ENCODE data around the gene ACTL7B. TPM values are rescaled to one million over a fixed set of nuclear protein-coding genes. Genes with fewer than 3 reads are reported as not detected.

ACTL7B gene
- total RNA-seq, 1 donor: not detected

GRCh38 chr9:108836781-108837180 lies 19.0 kb downstream of the ACTL7B start:
- H3K4me3 ChIP-seq (ENCODE audit: low read depth, low read length): no peak overlapping the region
- DNase-seq (ENCODE audit: low read depth): no peak
- no peak for TF ChIP-seq CTCF (IDR thresholded peaks at IDR 0.05; ENCODE audit: insufficient read depth, low read depth, low read length)

GRCh38 chr9:108836319-108836718 lies 19.5 kb downstream of the ACTL7B start:
- DNase-seq (ENCODE audit: low read depth): no peak
- no peak for TF ChIP-seq CTCF (IDR thresholded peaks at IDR 0.05; ENCODE audit: insufficient read depth, low read depth, low read length)
- H3K4me3 ChIP-seq (ENCODE audit: low read depth, low read length): no peak overlapping the region

- TF ChIP-seq CTCF (IDR thresholded peaks at IDR 0.05; ENCODE audit: insufficient read depth, low read depth, low read length): no peak
- H3K4me3 ChIP-seq (ENCODE audit: low read depth, low read length): no peak overlapping the region
- no peak for DNase-seq (ENCODE audit: low read depth)
Measured at GRCh38 chr9:108835831-108836230, 20.0 kb downstream of the ACTL7B start.

GRCh38 chr9:108834959-108835665 lies 20.7 kb downstream of the ACTL7B start:
- TF ChIP-seq CTCF (IDR thresholded peaks at IDR 0.05; ENCODE audit: insufficient read depth, low read depth, low read length): no peak
- H3K4me3 ChIP-seq (ENCODE audit: low read depth, low read length): no peak overlapping the region
- DNase-seq (ENCODE audit: low read depth): no peak

- DNase-seq (ENCODE audit: low read depth): no peak
- no peak overlapping the region for H3K4me3 ChIP-seq (ENCODE audit: low read depth, low read length)
- no peak for TF ChIP-seq CTCF (IDR thresholded peaks at IDR 0.05; ENCODE audit: insufficient read depth, low read depth, low read length)
Measured at GRCh38 chr9:108832179-108832500, 23.6 kb downstream of the ACTL7B start.

GRCh38 chr9:108831496-108832178 lies 24.1 kb downstream of the ACTL7B start:
- no peak for DNase-seq (ENCODE audit: low read depth)
- H3K4me3 ChIP-seq (ENCODE audit: low read depth, low read length): no peak overlapping the region
- no peak for TF ChIP-seq CTCF (IDR thresholded peaks at IDR 0.05; ENCODE audit: insufficient read depth, low read depth, low read length)
